ENCODE results near the gene ELOF1.
A peak's percentile ranks its signal among the peaks of the same experiment; 100 is the strongest.

The ELOF1 gene

GRCh38 chr19:11552666-11553372, 6.2 kb downstream of the ELOF1 start:
- H3K4me1 Mint-ChIP-seq, result peaks cover 32% of the 10 kb centered on the region
- ATAC-seq (no peak), DNase-seq (ENCODE audit: low spot score in 2 of 2) (no peak)
- peaks cover 37% of the 10 kb centered on the region for H3K36me3 Mint-ChIP-seq
- no peaks in the 10 kb centered on the region for H3K9me3 Mint-ChIP-seq
- H3K27ac Mint-ChIP-seq, result peak overlapping the region; percentile 37
- no peak overlapping the region for H3K4me3 Mint-ChIP-seq

- ATAC-seq (peak; percentile 34), DNase-seq (ENCODE audit: low spot score in 2 of 2) (no peak)
- Mint-ChIP-seq H3K36me3 (peaks cover 31% of the 10 kb centered on the region), H3K4me1 (peaks cover 25% of the 10 kb centered on the region), H3K27ac (no peak overlapping the region), H3K4me3 (no peak overlapping the region), H3K9me3 (no peaks in the 10 kb centered on the region)
Measured at GRCh38 chr19:11551603-11552235, 7.3 kb downstream of the ELOF1 start.

- H3K4me3 Mint-ChIP-seq, result no peak overlapping the region
- no peaks in the 10 kb centered on the region for H3K9me3 Mint-ChIP-seq
- ATAC-seq (no peak), DNase-seq (ENCODE audit: low spot score in 2 of 2) (no peak)
- peaks cover 21% of the 10 kb centered on the region for H3K36me3 Mint-ChIP-seq
- peaks cover 15% of the 10 kb centered on the region for H3K4me1 Mint-ChIP-seq
- H3K27ac Mint-ChIP-seq, result no peak overlapping the region
Measured at GRCh38 chr19:11550265-11550664, 8.8 kb downstream of the ELOF1 start.

GRCh38 chr19:11549386-11549953, 9.6 kb downstream of the ELOF1 start:
- DNase-seq (ENCODE audit: low spot score in 2 of 2), result peak in 1 of 2 donors; percentile 40
- ATAC-seq, result no peak
- no peak overlapping the region for H3K4me3 Mint-ChIP-seq
- H3K9me3 Mint-ChIP-seq, result no peaks in the 10 kb centered on the region
- H3K4me1 Mint-ChIP-seq, result peaks cover 13% of the 10 kb centered on the region
- H3K27ac Mint-ChIP-seq, result no peak overlapping the region
- peaks cover 13% of the 10 kb centered on the region for H3K36me3 Mint-ChIP-seq

- DNase-seq (ENCODE audit: low spot score in 2 of 2) (peak in 1 of 2 donors; percentile 34), ATAC-seq (no peak)
- Mint-ChIP-seq H3K9me3 (no peaks in the 10 kb centered on the region), H3K4me1 (peaks cover 4% of the 10 kb centered on the region), H3K4me3 (no peak overlapping the region), H3K27ac (no peak overlapping the region), H3K36me3 (no peaks in the 10 kb centered on the region)
Measured at GRCh38 chr19:11547929-11548700, 10.9 kb downstream of the ELOF1 start.

- H3K9me3 Mint-ChIP-seq, result no peaks in the 10 kb centered on the region
- ATAC-seq, result no peak
- no peak overlapping the region for H3K27ac Mint-ChIP-seq
- no peak overlapping the region for H3K4me3 Mint-ChIP-seq
- no peaks in the 10 kb centered on the region for H3K36me3 Mint-ChIP-seq
- peaks cover 11% of the 10 kb centered on the region for H3K4me1 Mint-ChIP-seq
- no peak for DNase-seq (ENCODE audit: low spot score in 2 of 2)
Measured at GRCh38 chr19:11541238-11541637, 17.8 kb downstream of the ELOF1 start.

- H3K4me1 Mint-ChIP-seq, result peaks cover 10% of the 10 kb centered on the region
- no peak overlapping the region for H3K4me3 Mint-ChIP-seq
- H3K27ac Mint-ChIP-seq, result no peak overlapping the region
- H3K9me3 Mint-ChIP-seq, result no peaks in the 10 kb centered on the region
- DNase-seq (ENCODE audit: low spot score in 2 of 2) (no peak), ATAC-seq (no peak)
- no peaks in the 10 kb centered on the region for H3K36me3 Mint-ChIP-seq
Measured at GRCh38 chr19:11540645-11541044, 18.4 kb downstream of the ELOF1 start.

- no peak overlapping the region for H3K27ac Mint-ChIP-seq
- H3K4me1 Mint-ChIP-seq, result peaks cover 17% of the 10 kb centered on the region
- no peaks in the 10 kb centered on the region for H3K9me3 Mint-ChIP-seq
- DNase-seq (ENCODE audit: low spot score in 2 of 2) (no peak), ATAC-seq (no peak)
- no peak overlapping the region for H3K4me3 Mint-ChIP-seq
- H3K36me3 Mint-ChIP-seq, result no peaks in the 10 kb centered on the region
Measured at GRCh38 chr19:11539495-11540365, 19.3 kb downstream of the ELOF1 start.

GRCh38 chr19:11538232-11539036, 20.6 kb downstream of the ELOF1 start, which contains the start of gene CNN1:
Gene CNN1 (plus strand): TSS chr19:11538851. CDS start chr19:11538928, 77 bp downstream.
- H3K4me3 Mint-ChIP-seq, result no peak within 1 kb of the TSS
- H3K9me3 Mint-ChIP-seq, result no peaks in the 10 kb centered on the region
- no peak for ATAC-seq
- no peak for DNase-seq (ENCODE audit: low spot score in 2 of 2)
- no peaks in the 10 kb centered on the region for H3K36me3 Mint-ChIP-seq
- peaks cover 26% of the 10 kb centered on the region for H3K4me1 Mint-ChIP-seq
- H3K27ac Mint-ChIP-seq, result no peak within 1 kb of the TSS

GRCh38 chr19:11535792-11536595, 23.0 kb downstream of the ELOF1 start:
- peak overlapping the region; percentile 54 for H3K4me3 Mint-ChIP-seq
- no peaks in the 10 kb centered on the region for H3K9me3 Mint-ChIP-seq
- peak; percentile 96 to 97 for DNase-seq (ENCODE audit: low spot score in 2 of 2)
- peaks cover 37% of the 10 kb centered on the region for H3K4me1 Mint-ChIP-seq
- peak; percentile 78 for ATAC-seq
- no peaks in the 10 kb centered on the region for H3K36me3 Mint-ChIP-seq
- H3K27ac Mint-ChIP-seq, result peak overlapping the region; percentile 54

- ATAC-seq, result no peak
- peak overlapping the region; percentile 0 for H3K4me3 Mint-ChIP-seq
- no peaks in the 10 kb centered on the region for H3K36me3 Mint-ChIP-seq
- DNase-seq (ENCODE audit: low spot score in 2 of 2), result no peak
- no peak overlapping the region for H3K27ac Mint-ChIP-seq
- peaks cover 37% of the 10 kb centered on the region for H3K4me1 Mint-ChIP-seq
- no peaks in the 10 kb centered on the region for H3K9me3 Mint-ChIP-seq
Measured at GRCh38 chr19:11534948-11535347, 24.1 kb downstream of the ELOF1 start.

GRCh38 chr19:11534538-11534937, 24.5 kb downstream of the ELOF1 start:
- ATAC-seq (no peak), DNase-seq (ENCODE audit: low spot score in 2 of 2) (no peak)
- Mint-ChIP-seq H3K9me3 (no peaks in the 10 kb centered on the region), H3K27ac (no peak overlapping the region), H3K4me3 (peak overlapping the region; percentile 0), H3K4me1 (peaks cover 37% of the 10 kb centered on the region), H3K36me3 (no peaks in the 10 kb centered on the region)

- Mint-ChIP-seq H3K4me1 (peaks cover 41% of the 10 kb centered on the region), H3K36me3 (peaks cover 8% of the 10 kb centered on the region), H3K9me3 (no peaks in the 10 kb centered on the region), H3K4me3 (no peak overlapping the region), H3K27ac (no peak overlapping the region)
- no peak for DNase-seq (ENCODE audit: low spot score in 2 of 2)
- ATAC-seq, result no peak
Measured at GRCh38 chr19:11530432-11530831, 28.6 kb downstream of the ELOF1 start.
